Sigmoid colon (tissue), 4 donors: ENCODE data around the gene TMEM186.

Experiments
- CTCF ChIP-seq, 4 experiments: fragments of 450-650 bp in 3 of 4; fragments of 200-600 bp in 1 of 4; IDR thresholded peaks; one replicate each; pipeline ENCODE4 v1.5.1; 2016 to 2019; ENCODE audit warnings: antibody characterized with exemption in 4 of 4, mild to moderate bottlenecking in 3 of 4, moderate library complexity in 2 of 4
- EP300 ChIP-seq, 4 donors: sonication (generic); formaldehyde crosslinking; IDR thresholded peaks; one replicate each; pipeline ENCODE4 v1.6.1; 2017; ENCODE audit warnings: antibody characterized with exemption in 4 of 4
- POLR2A ChIP-seq, 2 donors: fragments of 450-650 bp; IDR thresholded peaks; one replicate each; pipeline ENCODE4 v1.6.1; 2016; ENCODE audit warnings: antibody characterized with exemption in 2 of 2, mild to moderate bottlenecking in 2 of 2, moderate library complexity in 2 of 2
- POLR2AphosphoS5 ChIP-seq, 4 donors: sonication (generic); formaldehyde crosslinking; IDR thresholded peaks; one replicate each; pipeline ENCODE4 v1.6.1; 2017; ENCODE audit warnings: antibody characterized with exemption in 4 of 4

- TF ChIP-seq CTCF (IDR thresholded peaks at IDR 0.05): no peak
- TF ChIP-seq POLR2A (IDR thresholded peaks at IDR 0.05): no peak
- TF ChIP-seq POLR2AphosphoS5 (IDR thresholded peaks at IDR 0.05): no peak
- TF ChIP-seq EP300 (IDR thresholded peaks at IDR 0.05): no peak
Measured at GRCh38 chr16:8761078-8761477, 36.4 kb downstream of the TMEM186 start.
